GM12878 (cell line): Measurements from ENCODE around the gene VNN1. TPM values are rescaled to one million over a fixed set of nuclear protein-coding genes. Genes with fewer than 3 reads are reported as not detected.

Source experiments
- ATAC-seq: fragments of 200-7000 bp; cut with Tn5 transposase; 3 replicates; pipeline ENCODE4 v1.9.1; 2020; ENCODE audit warnings: mild to moderate bottlenecking, moderate library complexity
- BruUV-seq: library from RNA; stranded (reverse); fragments of 400-500 nt; replicated peaks from 2 replicates; lab custom pipeline; 2021; lab: Mats Ljungman, UMichigan
- CTCF ChIA-PET: fragments of 300-600 bp; sonication (Branson Sonifier 250); formaldehyde crosslinking; extraction: SDS; loops from one replicate; lab custom pipeline; 2021; ENCODE audit warnings: inconsistent platforms; lab: Yijun Ruan, JAX
- POLR2A ChIA-PET: fragments of 350-600 bp; formaldehyde crosslinking; extraction: SDS; loops from one replicate; lab custom pipeline; 2021; ENCODE audit warnings: inconsistent platforms; lab: Charles Lee
- RAD21 ChIA-PET: fragments of 300-600 bp; sonication (Branson Sonifier 250); formaldehyde crosslinking; loops from one replicate; lab custom pipeline; 2023; ENCODE audit warnings: antibody characterized with exemption; ENCODE audit not compliant: unreplicated experiment; lab: Charles Lee
- SMC1A ChIA-PET: fragments of 300-600 bp; sonication (Branson Sonifier 250); formaldehyde crosslinking; loops from one replicate; lab custom pipeline; 2023; ENCODE audit not compliant: unreplicated experiment, uncharacterized antibody; lab: Charles Lee
- DNase-seq: peaks from one replicate; pipeline ENCODE4 v3.0.0-alpha.2; 2011; ENCODE audit warnings: low read depth, low spot score
- FAIRE-seq: peaks from 3 replicates; lab custom pipeline; 2011; peaks lifted over from hg19 to GRCh38; lab: Jason Lieb, UNC
- H2AFZ ChIP-seq: 2 replicates; pipeline ENCODE4 v1.6.0; 2011; ENCODE audit warnings: low read depth, low read length, control low read depth; ENCODE audit not compliant: control insufficient read depth
- H3K27ac ChIP-seq: 2 replicates; pipeline ENCODE4 v1.5.1; 2011; ENCODE audit warnings: control low read depth; ENCODE audit not compliant: control insufficient read depth, insufficient read depth
- H3K27me3 ChIP-seq, 2 experiments: replicated peaks in 1 of 2; 2 replicates each; pipeline versions ENCODE4 v1.6.0 to v1.6.1; 2011; ENCODE audit warnings: low read length in 1 of 2; ENCODE audit not compliant: control insufficient read depth in 2 of 2, insufficient read depth in 2 of 2
- H3K36me3 ChIP-seq, 2 experiments: 2 replicates each; pipeline ENCODE4 v1.5.1; 2011; ENCODE audit warnings: low read length in 1 of 2; ENCODE audit not compliant: control insufficient read depth in 2 of 2, insufficient read depth in 2 of 2
- H3K4me1 ChIP-seq: 2 replicates; pipeline ENCODE4 v1.6.1; 2011; ENCODE audit warnings: mild to moderate bottlenecking, low read length, moderate library complexity, mixed read lengths; ENCODE audit not compliant: control insufficient read depth, insufficient read depth
- H3K4me2 ChIP-seq: 2 replicates; pipeline ENCODE4 v1.6.0; 2011; ENCODE audit warnings: control low read depth; ENCODE audit not compliant: control insufficient read depth, insufficient read depth
- H3K4me3 ChIP-seq: fragments of 200-600 bp; sonication (generic); 2 replicates; pipeline ENCODE4 v1.5.1; 2016
- H3K79me2 ChIP-seq: 2 replicates; pipeline ENCODE4 v1.6.0; 2011; ENCODE audit warnings: low read length; ENCODE audit not compliant: control insufficient read depth, insufficient read depth
- H3K9ac ChIP-seq: 2 replicates; pipeline ENCODE4 v1.8.0; 2011; ENCODE audit warnings: low read length, control low read depth, mixed read lengths; ENCODE audit not compliant: control insufficient read depth, insufficient read depth
- H3K9me3 ChIP-seq: replicated peaks from 3 replicates; pipeline ENCODE4 v1.5.1; 2011; ENCODE audit warnings: mild to moderate bottlenecking, low read length; ENCODE audit not compliant: control insufficient read depth, insufficient read depth
- H4K20me1 ChIP-seq: 2 replicates; pipeline ENCODE4 v1.6.0; 2011; ENCODE audit not compliant: control insufficient read depth, insufficient read depth
- CHD2 ChIP-seq: IDR thresholded peaks from 2 replicates; pipeline ENCODE4 v1.6.1; 2011; ENCODE audit warnings: low read depth, low read length, improper control_type of control experiment, borderline replicate concordance
- IKZF2 ChIP-seq, 2 experiments: fragments of 450-650 bp; IDR thresholded peaks; 2 replicates each; pipeline ENCODE4 v1.6.1; 2017; ENCODE audit warnings: mild to moderate bottlenecking in 2 of 2, moderate library complexity in 2 of 2
- IRF3 ChIP-seq: fragments of 450-650 bp; IDR thresholded peaks from 2 replicates; pipeline ENCODE4 v1.6.1; 2014; ENCODE audit warnings: mild to moderate bottlenecking
- NFXL1 ChIP-seq: fragments of 450-650 bp; IDR thresholded peaks from 2 replicates; pipeline ENCODE4 v1.6.1; 2017; ENCODE audit warnings: antibody characterized with exemption, mild to moderate bottlenecking, borderline replicate concordance
- RAD21 ChIP-seq: IDR thresholded peaks from 2 replicates; pipeline ENCODE4 v1.6.1; 2011; ENCODE audit warnings: mild to moderate bottlenecking, low read depth, low read length, moderate library complexity; ENCODE audit not compliant: insufficient read depth
- ZNF592 ChIP-seq: fragments of 450-650 bp; IDR thresholded peaks from 2 replicates; pipeline ENCODE4 v1.6.1; 2017; ENCODE audit warnings: mild to moderate bottlenecking, moderate library complexity
- WGBS: methylation state at CpG from one replicate; pipeline ENCODE4 v1.1.6; 2016; ENCODE audit warnings: low lambda C conversion rate; ENCODE audit not compliant: insufficient replicate concordance, insufficient coverage; ENCODE audit errors: missing lambda C conversion rate; 5-methylcytosine and 5-hydroxymethylcytosine counted together
- in situ Hi-C: fragments of 300-500 bp; cut with MboI; formaldehyde crosslinking; loops from 9 replicates; pipeline ENCODE4 v1.14.3; 2018; ENCODE audit warnings: mixed read lengths
- intact Hi-C: fragments of 100-400 bp; cut with micrococcal nuclease; formaldehyde crosslinking; loops from one replicate; pipeline ENCODE4 v1.14.2; 2022; ENCODE audit not compliant: unreplicated experiment
- polyA plus RNA-seq, 11 experiments: library from polyadenylated mRNA; depleted of rRNA in 4 of 11; unstranded in 6 of 11; stranded (reverse) in 5 of 11; fragments of >200 nt; fragmentation: Nextera tagmentation in 4 of 11; fragmentation: Illumina TruSeq in 1 of 11; extraction: Ambion mirVana in 4 of 11; extraction: Trizol in 1 of 11; gene quantifications; 1 replicate in 1 of 11; 2 replicates in 10 of 11; pipeline versions ENCODE4 v1.2.1 to v1.2.3, GENCODE V29; 2011 to 2016; ENCODE audit warnings: inconsistent platforms in 2 of 11, missing spikeins in 2 of 11, low read depth in 1 of 11
- total RNA-seq, 4 experiments: library from RNA; depleted of rRNA in 3 of 4; stranded (reverse); fragments of >200 nt in 3 of 4; fragmentation: Illumina TruSeq in 1 of 4; extraction: Trizol in 1 of 4; gene quantifications; 2 replicates each; pipeline versions ENCODE4 v1.2.1 to v1.2.3, GENCODE V29; 2013 to 2021
- TF ChIP-seq, protein P1 (sequence below): fragments of 450-650 bp; IDR thresholded peaks from 2 replicates; pipeline ENCODE4 v1.6.1; 2016; ENCODE audit warnings: mild to moderate bottlenecking
- TF ChIP-seq, protein P2 (sequence below): fragments of 450-650 bp; IDR thresholded peaks from 2 replicates; pipeline ENCODE4 v1.6.1; 2016; ENCODE audit warnings: mild to moderate bottlenecking, moderate library complexity, borderline replicate concordance

Gene VNN1
- total and polyA plus RNA-seq, 10 of the 15 experiments (the other 5 are each of a cell fraction or from before 2014, with no cell fraction given), result not detected

GRCh38 chr6:132634796-132635195 is 79.1 kb downstream of the VNN1 start (continued):
- no peak for TF ChIP-seq IRF3
- no peak for TF ChIP-seq CHD2
- TF ChIP-seq NFXL1, result no peak
- TF ChIP-seq, protein P1, sequence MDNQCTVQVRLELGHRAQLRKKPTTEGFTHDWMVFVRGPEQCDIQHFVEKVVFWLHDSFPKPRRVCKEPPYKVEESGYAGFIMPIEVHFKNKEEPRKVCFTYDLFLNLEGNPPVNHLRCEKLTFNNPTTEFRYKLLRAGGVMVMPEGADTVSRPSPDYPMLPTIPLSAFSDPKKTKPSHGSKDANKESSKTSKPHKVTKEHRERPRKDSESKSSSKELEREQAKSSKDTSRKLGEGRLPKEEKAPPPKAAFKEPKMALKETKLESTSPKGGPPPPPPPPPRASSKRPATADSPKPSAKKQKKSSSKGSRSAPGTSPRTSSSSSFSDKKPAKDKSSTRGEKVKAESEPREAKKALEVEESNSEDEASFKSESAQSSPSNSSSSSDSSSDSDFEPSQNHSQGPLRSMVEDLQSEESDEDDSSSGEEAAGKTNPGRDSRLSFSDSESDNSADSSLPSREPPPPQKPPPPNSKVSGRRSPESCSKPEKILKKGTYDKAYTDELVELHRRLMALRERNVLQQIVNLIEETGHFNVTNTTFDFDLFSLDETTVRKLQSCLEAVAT, result no peak
- TF ChIP-seq, protein P2, sequence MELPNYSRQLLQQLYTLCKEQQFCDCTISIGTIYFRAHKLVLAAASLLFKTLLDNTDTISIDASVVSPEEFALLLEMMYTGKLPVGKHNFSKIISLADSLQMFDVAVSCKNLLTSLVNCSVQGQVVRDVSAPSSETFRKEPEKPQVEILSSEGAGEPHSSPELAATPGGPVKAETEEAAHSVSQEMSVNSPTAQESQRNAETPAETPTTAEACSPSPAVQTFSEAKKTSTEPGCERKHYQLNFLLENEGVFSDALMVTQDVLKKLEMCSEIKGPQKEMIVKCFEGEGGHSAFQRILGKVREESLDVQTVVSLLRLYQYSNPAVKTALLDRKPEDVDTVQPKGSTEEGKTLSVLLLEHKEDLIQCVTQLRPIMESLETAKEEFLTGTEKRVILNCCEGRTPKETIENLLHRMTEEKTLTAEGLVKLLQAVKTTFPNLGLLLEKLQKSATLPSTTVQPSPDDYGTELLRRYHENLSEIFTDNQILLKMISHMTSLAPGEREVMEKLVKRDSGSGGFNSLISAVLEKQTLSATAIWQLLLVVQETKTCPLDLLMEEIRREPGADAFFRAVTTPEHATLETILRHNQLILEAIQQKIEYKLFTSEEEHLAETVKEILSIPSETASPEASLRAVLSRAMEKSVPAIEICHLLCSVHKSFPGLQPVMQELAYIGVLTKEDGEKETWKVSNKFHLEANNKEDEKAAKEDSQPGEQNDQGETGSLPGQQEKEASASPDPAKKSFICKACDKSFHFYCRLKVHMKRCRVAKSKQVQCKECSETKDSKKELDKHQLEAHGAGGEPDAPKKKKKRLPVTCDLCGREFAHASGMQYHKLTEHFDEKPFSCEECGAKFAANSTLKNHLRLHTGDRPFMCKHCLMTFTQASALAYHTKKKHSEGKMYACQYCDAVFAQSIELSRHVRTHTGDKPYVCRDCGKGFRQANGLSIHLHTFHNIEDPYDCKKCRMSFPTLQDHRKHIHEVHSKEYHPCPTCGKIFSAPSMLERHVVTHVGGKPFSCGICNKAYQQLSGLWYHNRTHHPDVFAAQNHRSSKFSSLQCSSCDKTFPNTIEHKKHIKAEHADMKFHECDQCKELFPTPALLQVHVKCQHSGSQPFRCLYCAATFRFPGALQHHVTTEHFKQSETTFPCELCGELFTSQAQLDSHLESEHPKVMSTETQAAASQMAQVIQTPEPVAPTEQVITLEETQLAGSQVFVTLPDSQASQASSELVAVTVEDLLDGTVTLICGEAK, result no peak

DNA sequence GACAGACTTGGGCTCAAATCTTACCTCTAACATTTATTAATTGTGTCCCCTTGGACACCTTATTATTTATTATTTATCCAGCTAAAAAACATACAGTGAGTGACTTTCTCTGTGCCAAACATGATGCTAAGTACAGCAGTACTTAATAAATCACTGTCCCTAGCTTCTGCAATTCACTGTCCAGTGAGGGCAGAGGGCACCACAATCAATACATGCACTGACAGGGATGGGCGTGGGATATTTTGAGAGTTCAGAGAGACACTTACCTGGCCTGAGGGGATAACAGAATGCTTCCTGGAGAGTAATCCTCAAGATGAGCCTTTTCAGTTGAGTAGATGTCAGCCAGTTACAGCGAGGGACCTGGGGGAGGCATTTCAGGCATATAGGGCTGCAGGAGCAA is 80.5 kb downstream of the VNN1 start:
- ChIA-PET POLR2A (no interaction called here), SMC1A (interaction anchor here (1.4 kb wide), 1 partner anchor 16 kb away, joined by 4 read pairs; no protein-coding TSS in a partner anchor), RAD21 (no interaction called here), CTCF (interaction anchor here (1.3 to 2.2 kb wide), 3 partner anchors 11 to 353 kb away, joined by 3 to 7 read pairs (median 5); no protein-coding TSS in a partner anchor)
- FAIRE-seq (no peak), DNase-seq (no peak), ATAC-seq (no peak)
- no peaks in the 10 kb centered on the region for H3K79me2 ChIP-seq
- H3K4me3 ChIP-seq, result no peak overlapping the region
- 52% methylated on average over 2 of the region's 2 CpGs for WGBS
- no peak overlapping the region for H3K9ac ChIP-seq
- no peaks in the 10 kb centered on the region for H3K36me3 ChIP-seq
- H3K4me2 ChIP-seq, result no peak overlapping the region
- H3K9me3 ChIP-seq, result no peaks in the 10 kb centered on the region
- no peaks in the 10 kb centered on the region for H4K20me1 ChIP-seq
- no peaks in the 10 kb centered on the region; a peak in 1 of 4 replicates for H3K27me3 ChIP-seq
- no peak overlapping the region for H2AFZ ChIP-seq
- in situ Hi-C loops (no loop called here), intact Hi-C loops (no loop called here)
- no peak overlapping the region for H3K27ac ChIP-seq
- no TSS peak for BruUV-seq
- H3K4me1 ChIP-seq, result no peaks in the 10 kb centered on the region
- TF ChIP-seq ZNF592, result no peak
- no peak for TF ChIP-seq RAD21
- TF ChIP-seq IKZF2 (IDR thresholded peaks at IDR 0.05), result no peak
